NCI-H345 treated with DMSO at 0.1 percent for 48 hours (cell line): ENCODE measurements around the gene PKM.
A peak's percentile ranks its signal among the peaks of the same experiment; 100 is the strongest.

Experiments
- DNase-seq: peaks from one replicate; lab custom pipeline; 2025; ENCODE audit not compliant: unreplicated experiment; lab: John Stamatoyannopoulos, UW

The PKM gene

DNA sequence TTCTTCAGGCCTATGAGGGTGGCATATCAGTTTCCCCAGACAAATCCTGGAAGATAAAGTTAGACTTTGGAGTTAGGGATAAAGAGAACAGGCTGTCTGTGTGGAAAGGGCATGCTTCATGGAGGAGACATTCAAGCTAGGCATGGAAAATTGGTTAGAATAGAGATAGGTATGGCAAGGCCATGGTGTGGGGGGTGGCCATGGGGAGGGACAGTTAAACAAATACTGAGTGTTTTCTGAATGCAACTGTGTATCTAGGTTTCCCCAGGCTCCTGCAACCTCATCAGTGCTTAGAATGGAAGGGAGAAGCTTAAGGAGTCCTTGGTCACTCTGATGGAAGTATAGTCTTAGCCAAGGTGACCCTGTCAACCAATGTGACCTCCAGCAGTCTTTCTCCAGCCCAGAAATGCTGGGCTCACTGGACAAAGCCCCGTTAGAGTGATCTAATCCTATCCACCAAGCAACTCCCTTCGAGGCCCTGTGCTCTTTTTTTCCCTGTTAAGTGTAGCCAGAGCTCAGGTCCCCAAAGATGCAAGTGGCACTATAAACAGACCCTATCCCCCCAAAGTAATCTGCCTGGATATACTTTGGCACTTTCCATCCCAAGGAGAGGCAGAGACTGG lies 5.5 kb upstream of the PKM start:
- no peak for DNase-seq

DNA sequence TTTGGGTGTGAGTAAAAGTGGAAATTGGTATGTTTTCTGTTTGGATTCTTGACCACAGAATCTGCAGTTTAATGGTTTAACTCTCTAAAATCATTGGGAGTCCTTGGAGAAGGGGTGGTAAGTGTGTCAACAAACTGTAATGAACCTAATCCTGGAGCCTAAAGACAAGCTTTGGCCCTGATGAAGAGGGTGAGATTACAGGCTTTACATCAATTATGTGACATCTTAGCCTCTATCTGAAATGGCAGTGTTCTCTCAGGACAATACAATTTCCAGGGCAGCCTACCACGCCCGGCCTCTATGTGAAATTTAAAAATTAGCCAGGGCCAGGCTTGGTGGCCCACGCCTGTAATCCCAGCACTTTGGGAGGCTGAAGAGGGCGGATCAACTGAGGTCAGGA lies 4.3 kb upstream of the PKM start:
- DNase-seq = no peak

DNA sequence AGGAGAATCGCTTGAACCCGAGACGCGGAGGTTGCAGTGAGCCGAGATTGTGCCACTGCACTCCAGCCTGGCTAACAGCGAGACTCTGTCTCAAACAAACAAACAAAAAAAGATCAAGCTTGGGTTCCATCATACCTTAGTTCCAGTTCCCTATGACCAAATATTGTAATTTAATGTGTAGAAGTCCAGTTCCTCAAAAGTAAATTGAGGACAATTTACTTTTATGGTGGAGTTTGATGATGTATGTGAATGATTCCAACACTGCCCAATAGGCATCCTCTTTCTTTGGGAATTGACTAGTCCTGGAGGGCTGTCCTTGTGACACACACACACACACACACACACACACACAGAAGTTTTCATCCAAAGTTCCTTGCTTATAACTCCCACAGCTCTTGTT lies 2.8 kb upstream of the PKM start:
- no peak for DNase-seq

DNA sequence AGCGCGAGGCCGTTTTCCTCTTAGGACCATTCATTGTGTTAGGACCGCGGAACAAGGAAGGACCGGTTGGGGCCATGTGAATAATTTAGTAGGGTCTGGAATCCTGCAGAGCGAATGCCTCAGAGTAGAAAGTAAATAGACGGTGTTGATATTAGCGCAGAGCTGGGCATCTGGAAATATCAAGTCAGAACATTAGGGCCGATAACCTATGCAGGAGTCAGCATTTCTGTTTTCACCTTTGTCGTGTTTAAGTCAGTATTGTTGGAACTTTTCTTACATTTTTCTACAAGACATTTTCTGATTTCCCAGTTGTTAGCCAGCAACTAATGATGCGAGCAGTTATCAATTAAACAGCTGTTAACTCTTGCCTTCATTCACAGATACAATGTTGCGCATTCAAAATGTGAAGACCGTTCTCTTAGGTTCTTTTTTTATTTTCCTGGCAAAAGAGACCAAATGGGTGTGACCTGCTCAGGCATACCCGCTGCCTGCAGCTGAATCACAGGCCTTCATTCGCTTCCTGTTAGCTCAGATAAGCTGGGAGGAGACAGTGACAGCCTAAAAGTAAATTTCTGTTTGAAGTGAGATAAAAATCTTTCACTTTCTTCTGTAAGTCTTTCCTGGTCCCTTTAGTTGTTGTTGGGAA lies 966 bp upstream of the PKM start:
- DNase-seq = peak; percentile 48

DNA sequence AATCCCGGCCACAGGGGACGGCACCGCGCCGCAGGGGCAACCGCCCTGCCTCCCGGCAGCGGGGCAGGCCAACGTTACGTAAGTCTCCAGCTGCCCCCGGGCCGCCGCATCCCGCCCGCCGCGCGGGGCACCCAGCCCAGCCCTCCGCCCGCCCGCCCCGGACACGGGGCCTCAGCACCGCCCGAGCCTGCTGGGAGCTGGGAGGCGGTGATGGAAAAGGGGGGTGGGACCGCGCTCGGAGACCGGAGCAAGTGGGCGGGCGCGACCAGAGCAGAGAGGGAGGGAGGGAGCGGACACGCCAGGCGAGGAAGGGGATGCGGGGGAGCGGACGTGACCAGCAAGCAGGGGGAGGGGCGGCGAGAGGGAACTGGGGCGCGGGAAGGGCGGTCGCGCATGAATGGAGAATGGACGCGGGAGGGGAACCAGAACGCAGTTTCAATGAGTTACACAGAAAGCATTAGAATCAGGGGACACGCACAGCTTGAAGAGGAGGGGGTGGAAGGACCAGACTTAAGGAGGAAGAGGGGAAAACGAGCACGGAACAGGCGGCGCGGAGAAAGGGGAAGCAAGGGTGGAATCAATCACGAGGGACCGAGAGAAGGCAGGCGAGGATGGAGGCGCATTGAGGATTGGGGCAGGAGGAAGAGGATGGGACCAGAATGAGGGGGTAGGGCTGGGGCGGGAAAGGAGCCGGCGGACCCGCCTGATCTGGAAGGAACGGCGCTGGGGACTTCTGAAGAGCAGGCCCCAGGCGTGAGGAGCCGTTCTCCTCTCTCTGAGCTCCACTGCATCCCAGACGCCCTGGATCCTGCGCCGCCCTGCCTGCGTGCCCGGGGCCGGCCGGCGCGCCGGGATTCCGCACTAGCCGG lies 559 bp downstream of the PKM start:
- DNase-seq = peak; percentile 21

DNA sequence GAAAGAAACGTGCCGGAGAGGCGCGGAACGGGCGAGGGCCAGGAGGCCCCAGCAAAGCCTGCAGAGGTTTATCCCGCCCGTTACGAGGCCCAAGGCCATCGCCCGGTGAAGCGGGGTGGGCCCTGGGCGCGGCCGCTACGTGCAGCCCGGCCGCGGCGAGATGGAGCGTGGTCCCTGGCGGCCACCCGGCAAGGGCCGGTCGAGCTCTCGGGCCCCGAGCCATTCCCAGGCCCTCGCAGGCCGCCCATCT lies 1.1 kb downstream of the PKM start:
- no peak for DNase-seq

DNA sequence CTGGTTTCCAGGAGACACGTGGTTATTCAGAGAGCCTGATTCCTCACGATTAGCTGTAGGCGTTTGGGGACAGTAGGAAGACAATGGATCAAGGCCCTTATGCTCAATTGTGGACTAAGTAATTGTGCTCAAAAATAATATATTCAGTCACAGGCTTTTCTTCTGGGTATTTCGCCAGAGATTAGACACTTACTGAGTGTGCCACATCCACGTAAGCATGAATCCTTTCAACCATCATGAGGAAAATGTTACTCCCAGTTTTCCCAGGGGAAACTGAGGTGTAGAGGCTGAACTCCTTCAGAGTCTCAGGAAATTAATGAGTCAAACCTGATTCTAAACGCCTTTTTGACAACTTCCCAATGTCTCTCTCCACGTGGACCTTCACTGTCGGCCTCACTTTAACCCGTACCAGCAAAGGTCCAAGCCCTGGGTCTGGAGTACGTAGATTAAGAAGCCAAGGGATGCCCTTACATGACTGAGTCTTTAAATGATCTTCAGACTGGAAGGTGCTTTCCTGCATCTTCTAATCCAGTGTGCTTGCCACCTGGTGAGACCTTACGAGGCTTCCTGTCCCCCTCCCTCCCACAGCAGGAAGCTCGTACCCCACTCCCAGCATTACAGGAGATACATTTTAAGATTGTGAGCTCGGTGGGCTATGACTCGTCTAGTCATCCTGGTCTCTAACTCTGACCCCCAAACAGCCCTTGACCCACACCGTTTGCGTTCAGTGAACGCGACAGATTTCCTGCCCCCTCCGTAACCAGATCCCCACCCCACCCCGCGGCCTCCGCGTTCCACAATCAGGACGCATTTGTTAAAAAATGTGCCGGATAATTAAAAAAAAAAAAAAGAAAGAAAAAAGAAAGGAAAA lies 1.7 kb downstream of the PKM start:
- no peak for DNase-seq

DNA sequence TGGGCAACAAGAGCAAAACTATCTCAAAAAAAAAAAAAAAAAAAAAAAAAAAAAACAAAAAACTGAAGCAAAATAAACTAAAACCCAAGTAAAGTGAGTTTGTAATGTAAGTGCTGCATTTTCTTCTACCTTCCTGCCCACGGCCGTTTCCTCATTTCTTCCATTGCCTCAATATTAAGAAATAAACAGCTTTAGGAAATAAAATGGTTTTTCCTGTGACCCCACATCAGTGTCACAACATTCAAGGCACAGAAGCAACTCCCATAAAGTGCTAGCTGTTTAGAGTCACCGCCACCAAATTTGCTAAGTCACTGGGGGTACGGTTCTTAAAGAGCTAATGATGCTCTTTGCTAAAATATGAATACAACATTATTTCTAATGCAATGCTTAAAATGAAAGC lies 3.3 kb downstream of the PKM start:
- DNase-seq = no peak

DNA sequence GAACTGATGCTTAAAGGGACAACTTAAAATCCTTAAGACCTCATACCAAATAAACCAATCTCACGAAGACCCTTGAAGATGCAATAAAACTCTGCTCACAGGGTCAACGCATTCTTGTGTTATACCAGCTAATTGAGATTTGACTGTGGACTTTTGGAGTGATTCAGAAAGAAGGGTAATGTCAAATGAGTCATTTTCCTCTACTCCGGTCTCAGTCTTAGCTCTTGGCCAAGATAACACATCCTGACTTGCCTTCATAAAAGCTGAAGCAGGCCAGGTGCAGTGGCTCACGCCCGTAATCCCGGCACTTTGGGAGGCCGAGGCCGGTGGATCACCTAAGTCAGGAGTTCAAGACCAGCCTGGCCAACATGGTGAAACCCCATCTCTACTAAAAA lies 3.8 kb downstream of the PKM start:
- no peak for DNase-seq

DNA sequence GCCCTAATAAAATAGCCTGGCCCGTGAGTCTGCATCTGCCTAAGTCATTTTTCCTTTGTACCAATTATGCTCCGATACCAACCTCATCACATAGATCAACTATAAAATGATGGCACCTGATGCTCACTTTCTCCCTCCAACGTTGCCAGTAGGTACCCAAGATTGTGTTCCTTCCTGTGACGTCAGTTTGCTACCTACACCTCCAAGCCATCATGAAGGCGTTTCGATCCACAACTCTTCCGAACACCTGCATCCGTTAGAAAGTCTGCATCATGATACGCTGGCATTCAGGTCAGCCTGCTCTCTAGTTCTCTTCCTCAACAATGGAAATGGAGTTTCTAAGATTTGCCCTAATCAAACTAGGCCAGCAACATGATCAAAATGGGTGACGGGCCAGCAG lies 7.7 kb downstream of the PKM start:
- DNase-seq = no peak

DNA sequence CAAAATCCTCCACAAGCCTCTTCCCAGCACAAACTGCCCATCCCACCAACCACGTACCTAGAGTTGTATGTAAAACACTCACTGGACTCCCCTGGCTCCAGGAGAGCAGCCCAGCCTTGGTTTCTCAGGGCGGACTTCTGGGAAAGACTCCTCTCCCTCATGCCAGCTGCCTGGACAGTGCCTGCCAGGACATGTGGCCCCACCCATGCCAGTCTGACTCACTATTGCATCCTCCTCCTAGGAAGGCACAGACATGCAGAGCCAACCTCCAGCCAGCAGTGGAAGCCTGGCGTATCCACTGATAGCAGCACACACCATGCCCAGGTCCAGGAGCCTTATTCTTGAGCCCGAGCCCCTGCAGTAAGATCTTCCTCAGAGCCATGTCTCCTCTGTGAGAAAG lies 8.6 kb downstream of the PKM start:
- DNase-seq = no peak

DNA sequence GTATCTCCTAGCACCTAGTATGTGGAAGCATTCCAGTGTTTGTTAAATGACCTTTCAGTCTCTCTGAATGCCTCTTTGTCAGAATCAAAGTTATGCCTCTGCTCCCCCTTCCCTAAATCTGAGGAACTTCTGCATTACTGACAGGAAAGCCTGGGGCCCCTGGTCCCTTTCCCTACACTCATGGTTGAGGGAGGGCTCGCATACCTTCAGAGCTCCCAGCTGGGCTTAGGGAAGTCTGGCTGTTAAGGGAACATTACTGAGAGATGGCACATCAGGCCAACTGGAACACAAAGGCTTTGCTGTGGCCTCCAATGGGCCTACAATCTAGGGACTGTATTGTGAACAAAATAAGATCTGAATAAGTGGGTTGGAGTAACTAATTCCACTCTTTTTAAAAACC lies 10.3 kb downstream of the PKM start:
- DNase-seq = no peak

DNA sequence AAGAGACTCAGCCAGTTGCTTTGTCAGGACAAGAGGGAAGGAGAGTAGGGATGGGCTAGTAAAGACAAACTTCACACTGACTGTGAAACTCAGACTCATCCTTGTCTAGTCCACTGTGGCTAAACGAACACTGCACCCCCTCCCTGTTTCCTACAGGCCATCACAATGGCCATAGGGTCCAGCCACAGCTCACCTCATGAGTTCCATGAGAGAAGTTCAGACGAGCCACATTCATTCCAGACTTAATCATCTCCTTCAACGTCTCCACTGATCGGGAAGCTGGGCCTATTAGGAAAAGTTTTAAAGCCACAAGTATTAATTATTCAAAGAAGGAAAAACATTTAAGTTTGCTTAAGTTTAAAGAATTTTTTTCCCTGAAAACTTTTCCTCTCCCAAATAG lies 13.8 kb downstream of the PKM start:
- no peak for DNase-seq

DNA sequence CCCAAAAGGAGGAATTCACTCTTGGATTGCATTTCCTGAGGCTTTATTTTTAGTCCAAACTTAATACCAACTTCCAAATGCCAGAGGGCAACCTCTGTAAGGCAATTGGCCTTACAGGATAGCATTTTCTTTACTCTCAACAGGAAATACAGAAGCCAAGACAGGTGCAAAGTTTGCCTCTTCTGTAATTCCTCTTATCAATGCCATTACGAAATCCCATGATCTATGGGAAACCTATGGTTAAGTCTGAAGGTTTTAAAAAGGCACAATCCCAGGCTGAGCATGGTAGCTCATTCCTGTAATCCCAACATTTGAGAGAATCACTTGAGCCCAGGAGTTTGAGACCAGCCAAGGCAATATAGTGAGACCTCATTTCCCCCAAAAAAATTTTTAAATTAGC lies 14.9 kb downstream of the PKM start:
- DNase-seq = no peak

DNA sequence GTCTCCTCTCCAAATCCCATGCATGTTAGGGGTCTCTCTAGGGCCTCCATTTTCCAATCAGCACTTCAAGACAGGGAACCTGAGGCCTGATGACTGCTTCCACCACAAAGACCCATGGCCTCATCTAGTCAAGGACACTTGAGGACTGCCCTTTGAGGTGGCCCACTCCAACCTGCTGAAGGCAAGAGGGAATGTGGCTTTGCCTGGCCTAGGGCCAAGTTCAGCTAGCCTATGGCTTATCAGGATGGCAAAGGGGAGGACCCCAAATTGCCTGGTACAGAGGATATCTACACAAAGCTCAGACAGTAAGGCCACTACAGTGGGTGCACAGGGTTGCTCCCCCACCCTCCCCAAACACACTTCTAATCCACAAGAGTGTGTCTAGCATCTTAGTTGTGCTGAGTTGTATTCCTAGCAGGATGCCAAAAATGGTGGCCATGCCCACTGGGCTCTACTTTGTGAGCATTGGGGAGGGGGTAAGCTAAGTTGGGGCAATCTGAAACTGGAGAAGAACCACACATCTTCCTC lies 23.4 kb downstream of the PKM start:
- no peak for DNase-seq

DNA sequence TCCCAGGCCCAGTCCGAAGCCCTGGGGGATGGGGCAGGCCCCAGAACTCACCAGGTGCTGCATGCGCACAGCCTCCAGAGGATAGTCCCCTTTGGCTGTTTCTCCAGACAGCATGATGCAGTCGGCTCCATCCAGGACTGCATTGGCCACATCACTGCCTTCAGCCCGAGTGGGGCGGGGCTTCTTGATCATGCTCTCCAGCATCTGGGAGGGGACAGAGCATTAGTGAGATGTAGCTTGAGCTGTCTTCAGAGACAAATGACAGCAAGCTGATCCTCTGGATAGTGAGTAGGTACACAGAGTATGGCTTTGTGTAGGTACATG lies 24.4 kb downstream of the PKM start:
- DNase-seq = no peak

DNA sequence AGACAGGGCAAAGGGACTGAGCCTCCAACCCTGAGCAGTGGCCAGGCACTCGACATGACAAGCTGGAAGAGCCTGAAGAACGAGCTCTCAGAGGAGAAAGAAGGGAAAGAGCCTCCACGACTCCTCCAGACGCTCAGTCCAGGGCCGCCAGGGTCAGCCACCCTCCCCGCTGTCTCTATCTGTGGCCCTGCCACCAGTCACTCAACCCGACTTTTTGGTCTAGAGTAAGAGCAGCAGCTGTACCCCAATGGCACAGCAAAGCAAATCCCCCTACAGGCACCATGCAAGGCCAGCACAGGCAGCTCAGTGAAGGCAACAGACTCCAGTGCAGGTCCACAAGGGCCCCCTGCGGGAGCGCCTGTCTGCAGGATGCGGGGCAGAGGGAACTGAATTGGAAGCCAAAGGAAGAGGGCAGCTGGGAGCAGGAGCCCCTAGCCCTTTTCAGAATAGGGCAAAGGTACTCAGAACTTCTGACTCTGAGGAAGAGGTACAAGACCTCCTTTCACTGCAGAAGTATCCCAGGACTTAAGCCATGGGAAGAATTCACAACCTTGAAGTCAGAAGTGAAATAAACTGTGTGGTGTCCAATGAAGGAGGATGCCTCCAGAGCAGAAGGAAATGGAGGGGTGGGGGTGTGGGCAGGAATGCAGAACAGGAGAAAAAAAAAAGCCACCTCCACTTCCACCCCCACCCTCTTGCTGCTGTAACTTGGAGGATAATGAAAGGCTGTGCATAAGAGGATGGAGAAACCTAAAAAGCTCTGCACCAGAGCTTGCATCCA lies 24.9 kb downstream of the PKM start:
- no peak for DNase-seq

DNA sequence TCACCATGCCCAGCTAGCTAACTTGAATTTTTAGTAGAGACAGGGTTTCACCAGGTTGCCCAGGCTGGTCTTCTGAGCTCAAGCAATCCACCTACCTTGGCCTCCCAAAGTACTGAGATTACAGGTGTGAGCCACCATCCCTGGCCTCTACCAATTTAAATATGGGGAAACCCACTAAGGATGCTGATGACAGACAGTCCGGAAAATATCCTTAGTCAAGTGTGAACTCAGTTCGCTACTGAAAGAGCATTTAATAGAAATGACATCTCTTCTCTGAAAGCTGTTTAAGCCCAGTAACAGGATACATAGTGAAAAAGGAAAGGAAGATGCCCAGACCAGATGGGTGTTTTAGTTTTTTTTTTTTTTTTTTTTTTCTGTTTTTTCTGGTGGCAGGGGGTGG lies 25.7 kb downstream of the PKM start:
- no peak for DNase-seq

DNA sequence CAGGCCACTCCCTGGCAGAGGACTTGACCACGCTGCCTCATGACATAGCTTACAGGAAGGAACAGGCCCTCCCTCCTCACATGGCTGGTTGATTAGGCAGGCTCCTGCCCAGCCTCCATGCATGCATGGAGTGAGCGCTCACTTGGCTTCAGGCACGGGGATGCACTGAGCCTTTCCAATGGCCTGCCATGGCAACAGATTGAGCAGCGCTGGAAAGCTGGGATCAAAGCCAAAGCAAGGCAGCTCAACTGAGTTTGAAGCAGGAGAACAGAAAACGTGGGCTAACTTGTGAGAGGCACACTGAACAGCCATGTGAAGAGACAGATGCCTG lies 27.5 kb downstream of the PKM start:
- DNase-seq = no peak

DNA sequence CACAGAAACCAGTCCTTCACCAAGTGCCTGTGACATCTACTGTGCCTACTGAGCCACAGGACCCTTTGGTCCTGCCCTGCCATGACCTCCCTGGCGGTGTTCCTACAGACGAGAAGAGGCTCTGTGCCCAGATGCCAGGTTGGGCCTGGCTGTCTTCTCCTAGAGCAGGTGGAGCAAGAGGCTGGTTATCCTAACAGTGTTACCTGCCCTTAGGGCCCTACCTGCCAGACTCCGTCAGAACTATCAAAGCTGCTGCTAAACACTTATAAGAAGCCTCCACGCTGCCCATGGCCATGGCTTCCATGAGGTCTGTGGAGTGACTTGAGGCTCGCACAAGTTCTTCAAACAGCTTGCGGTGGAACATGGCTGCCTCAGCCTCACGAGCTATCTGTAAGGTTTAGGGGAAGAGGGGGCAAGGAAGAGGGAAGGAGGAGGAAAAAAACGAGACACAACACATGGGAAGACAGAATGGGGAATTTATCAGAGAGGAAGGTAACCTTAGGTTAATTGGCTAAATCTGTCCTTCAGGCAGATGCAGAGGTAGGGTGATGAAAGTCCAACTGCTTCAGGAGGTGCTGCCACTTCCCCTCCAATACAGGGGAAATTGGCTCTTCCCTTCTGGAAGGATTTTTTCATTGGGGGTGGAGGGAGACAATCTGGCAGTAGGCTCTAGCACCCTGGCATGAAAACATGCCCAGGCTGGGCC lies 28.0 kb downstream of the PKM start:
- DNase-seq = no peak
